H9 (cell line): Measurements from ENCODE around the gene PCDH9. TPM values are rescaled to one million over a fixed set of nuclear protein-coding genes. Genes with fewer than 3 reads are reported as not detected.

ENCODE experiments used
- DNase-seq: peaks from one replicate; pipeline ENCODE4 v3.0.0-alpha.2; 2017
- H2AFZ ChIP-seq: one replicate; pipeline ENCODE4 v1.6.1; 2013; ENCODE audit warnings: mild to moderate bottlenecking, low read length, control low read depth, moderate library complexity
- H2AK5ac ChIP-seq: 2 replicates; pipeline ENCODE4 v1.6.1; 2013; ENCODE audit warnings: low read length, control low read depth, mixed read lengths; ENCODE audit not compliant: insufficient read length
- H2BK120ac ChIP-seq: one replicate; pipeline ENCODE4 v1.6.1; 2013; ENCODE audit warnings: low read depth, mild to moderate bottlenecking, low read length, control low read depth, inconsistent platforms; ENCODE audit not compliant: poor library complexity, severe bottlenecking
- H2BK12ac ChIP-seq: 2 replicates; pipeline ENCODE4 v1.6.1; 2013; ENCODE audit warnings: low read length, control low read depth, mixed read lengths, low read depth; ENCODE audit not compliant: insufficient read length
- H2BK15ac ChIP-seq: 2 replicates; pipeline ENCODE4 v1.6.1; 2013; ENCODE audit warnings: low read depth, low read length, control low read depth
- H2BK20ac ChIP-seq: one replicate; pipeline ENCODE4 v1.6.1; 2013; ENCODE audit warnings: low read depth, mild to moderate bottlenecking, low read length, control low read depth, inconsistent platforms; ENCODE audit not compliant: poor library complexity, severe bottlenecking
- H2BK5ac ChIP-seq: 2 replicates; pipeline ENCODE4 v1.6.1; 2013; ENCODE audit warnings: low read length, control low read depth, mixed read lengths; ENCODE audit not compliant: insufficient read length
- H3K14ac ChIP-seq: 2 replicates; pipeline ENCODE4 v1.6.1; 2013; ENCODE audit warnings: low read length, control low read depth; ENCODE audit not compliant: insufficient read depth
- H3K18ac ChIP-seq: 2 replicates; pipeline ENCODE4 v1.6.1; 2013; ENCODE audit warnings: low read depth, mild to moderate bottlenecking, mixed read lengths, low read length, control low read depth; ENCODE audit not compliant: insufficient read length
- H3K23ac ChIP-seq: 2 replicates; pipeline ENCODE4 v1.6.1; 2013; ENCODE audit warnings: low read length, control low read depth, mixed read lengths, low read depth; ENCODE audit not compliant: insufficient read length
- H3K23me2 ChIP-seq: 2 replicates; pipeline ENCODE4 v1.6.1; 2013; ENCODE audit warnings: low read depth, mild to moderate bottlenecking, mixed read lengths, low read length, control low read depth; ENCODE audit not compliant: insufficient read length, poor library complexity, severe bottlenecking
- H3K27ac ChIP-seq: 2 replicates; pipeline ENCODE4 v1.5.1; 2013; ENCODE audit warnings: low read length, control low read depth, mixed read lengths, low read depth; ENCODE audit not compliant: insufficient read length
- H3K27me3 ChIP-seq: 2 replicates; pipeline ENCODE4 v1.6.1; 2013; ENCODE audit warnings: low read length, control low read depth, inconsistent platforms; ENCODE audit not compliant: insufficient read depth
- H3K4ac ChIP-seq: 2 replicates; pipeline ENCODE4 v1.6.1; 2013; ENCODE audit warnings: low read depth, mild to moderate bottlenecking, control low read depth, inconsistent platforms, low read length, moderate library complexity
- H3K4me1 ChIP-seq: 2 replicates; pipeline ENCODE4 v1.6.1; 2013; ENCODE audit warnings: low read length, control low read depth, inconsistent platforms; ENCODE audit not compliant: insufficient read depth
- H3K4me2 ChIP-seq: 2 replicates; pipeline ENCODE4 v1.6.1; 2013; ENCODE audit warnings: low read length, control low read depth, mixed read lengths; ENCODE audit not compliant: insufficient read length, insufficient read depth
- H3K56ac ChIP-seq: 2 replicates; pipeline ENCODE4 v1.6.1; 2013; ENCODE audit warnings: low read depth, mild to moderate bottlenecking, mixed read lengths, low read length, control low read depth; ENCODE audit not compliant: insufficient read length
- H3K79me1 ChIP-seq: 2 replicates; pipeline ENCODE4 v1.6.1; 2013; ENCODE audit warnings: low read depth, mild to moderate bottlenecking, moderate library complexity, low read length, control low read depth, inconsistent platforms; ENCODE audit not compliant: insufficient read depth, poor library complexity, severe bottlenecking
- H3K79me2 ChIP-seq: 2 replicates; pipeline ENCODE4 v1.6.1; 2013; ENCODE audit warnings: low read length, control low read depth, inconsistent platforms; ENCODE audit not compliant: insufficient read depth
- H3K9ac ChIP-seq: 2 replicates; pipeline ENCODE4 v1.6.1; 2013; ENCODE audit warnings: low read length, control low read depth, mixed read lengths; ENCODE audit not compliant: insufficient read length; ENCODE audit errors: extremely low read depth
- H3K9me3 ChIP-seq: one replicate; pipeline ENCODE4 v1.6.1; 2013; ENCODE audit warnings: low read depth, low read length, inconsistent platforms; ENCODE audit not compliant: control insufficient read depth
- H3T11ph ChIP-seq: one replicate; pipeline ENCODE4 v1.6.1; 2013; ENCODE audit warnings: mild to moderate bottlenecking, low read length, control low read depth, inconsistent platforms
- H4K20me1 ChIP-seq: one replicate; pipeline ENCODE4 v1.6.1; 2013; ENCODE audit not compliant: control insufficient read depth, insufficient read length, insufficient read depth
- H4K5ac ChIP-seq: 2 replicates; pipeline ENCODE4 v1.6.1; 2013; ENCODE audit warnings: low read depth, mild to moderate bottlenecking, mixed read lengths, low read length, control low read depth; ENCODE audit not compliant: insufficient read length
- H4K8ac ChIP-seq: replicated peaks from 2 replicates; pipeline ENCODE4 v1.6.1; 2013; ENCODE audit warnings: low read length, control low read depth, mixed read lengths, low read depth; ENCODE audit not compliant: insufficient read length
- H4K91ac ChIP-seq: 2 replicates; pipeline ENCODE4 v1.6.1; 2013; ENCODE audit warnings: low read depth, mild to moderate bottlenecking, moderate library complexity, mixed read lengths, low read length, control low read depth; ENCODE audit not compliant: insufficient read length
- H3K27ac Mint-ChIP-seq, 3 experiments: 2 replicates in 2 of 3; 3 replicates in 1 of 3; pipeline ENCODE4 v1.8.0; 2020 to 2021; ENCODE audit warnings: mixed read lengths in 3 of 3, mild to moderate bottlenecking in 1 of 3, moderate library complexity in 1 of 3
- H3K27me3 Mint-ChIP-seq: 2 replicates; pipeline ENCODE4 v1.8.0; 2021; ENCODE audit warnings: low read depth, mild to moderate bottlenecking, moderate library complexity, mixed read lengths
- H3K36me3 Mint-ChIP-seq, 3 experiments: 2 replicates in 2 of 3; 3 replicates in 1 of 3; pipeline ENCODE4 v1.8.0; 2020 to 2021; ENCODE audit warnings: low read depth in 3 of 3, mixed read lengths in 3 of 3; ENCODE audit not compliant: insufficient read depth in 1 of 3
- H3K4me1 Mint-ChIP-seq, 2 experiments: 2 replicates each; pipeline ENCODE4 v1.8.0; 2020; ENCODE audit warnings: mixed read lengths in 2 of 2
- H3K4me3 Mint-ChIP-seq, 2 experiments: 2 replicates in 1 of 2; 3 replicates in 1 of 2; pipeline ENCODE4 v1.8.0; 2020 to 2021; ENCODE audit warnings: mild to moderate bottlenecking in 2 of 2, mixed read lengths in 2 of 2, moderate library complexity in 1 of 2
- H3K9me3 Mint-ChIP-seq, 2 experiments: 2 replicates in 1 of 2; 3 replicates in 1 of 2; pipeline ENCODE4 v1.8.0; 2020; ENCODE audit warnings: mild to moderate bottlenecking in 2 of 2, mixed read lengths in 2 of 2, moderate library complexity in 1 of 2
- total RNA-seq: library from RNA; stranded (reverse); gene quantifications from 2 replicates; pipeline ENCODE4 v1.2.1, GENCODE V29; 2021
- TF ChIP-seq, protein P1 (sequence below): fragments of 200-600 bp; sonication (generic); conservative IDR thresholded peaks from 3 replicates; pipeline ENCODE4 v1.8.0; 2021; ENCODE audit warnings: antibody characterized with exemption, mild to moderate bottlenecking

The PCDH9 gene
- total RNA-seq, 1 experiment from 2014 or later: 0.11 TPM

DNA sequence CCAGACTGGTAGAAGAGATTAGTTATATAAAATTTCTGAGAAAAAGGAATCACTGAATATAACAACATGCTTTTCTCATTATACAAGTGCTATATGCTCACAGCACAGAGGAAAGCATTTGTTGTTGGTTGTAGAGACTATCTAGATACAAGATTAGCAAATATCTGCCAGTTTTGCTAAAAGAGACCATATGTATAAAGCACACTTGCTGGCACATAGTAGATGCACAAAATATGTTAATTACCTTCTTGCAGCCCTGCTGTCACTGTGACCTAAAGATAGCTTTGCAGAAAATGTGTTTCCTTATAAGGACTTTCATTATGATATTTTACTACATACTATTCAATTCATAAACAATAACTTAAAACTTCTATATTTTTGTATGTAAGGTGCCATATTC is 755.1 kb downstream of the PCDH9 start:
- no peak overlapping the region for H2BK20ac ChIP-seq
- no peak overlapping the region for H2BK15ac ChIP-seq
- no peaks in the 10 kb centered on the region for H3K79me2 ChIP-seq
- H3K18ac ChIP-seq: no peak overlapping the region
- H2BK120ac ChIP-seq: no peak overlapping the region
- DNase-seq: no peak
- TF ChIP-seq, protein P1, sequence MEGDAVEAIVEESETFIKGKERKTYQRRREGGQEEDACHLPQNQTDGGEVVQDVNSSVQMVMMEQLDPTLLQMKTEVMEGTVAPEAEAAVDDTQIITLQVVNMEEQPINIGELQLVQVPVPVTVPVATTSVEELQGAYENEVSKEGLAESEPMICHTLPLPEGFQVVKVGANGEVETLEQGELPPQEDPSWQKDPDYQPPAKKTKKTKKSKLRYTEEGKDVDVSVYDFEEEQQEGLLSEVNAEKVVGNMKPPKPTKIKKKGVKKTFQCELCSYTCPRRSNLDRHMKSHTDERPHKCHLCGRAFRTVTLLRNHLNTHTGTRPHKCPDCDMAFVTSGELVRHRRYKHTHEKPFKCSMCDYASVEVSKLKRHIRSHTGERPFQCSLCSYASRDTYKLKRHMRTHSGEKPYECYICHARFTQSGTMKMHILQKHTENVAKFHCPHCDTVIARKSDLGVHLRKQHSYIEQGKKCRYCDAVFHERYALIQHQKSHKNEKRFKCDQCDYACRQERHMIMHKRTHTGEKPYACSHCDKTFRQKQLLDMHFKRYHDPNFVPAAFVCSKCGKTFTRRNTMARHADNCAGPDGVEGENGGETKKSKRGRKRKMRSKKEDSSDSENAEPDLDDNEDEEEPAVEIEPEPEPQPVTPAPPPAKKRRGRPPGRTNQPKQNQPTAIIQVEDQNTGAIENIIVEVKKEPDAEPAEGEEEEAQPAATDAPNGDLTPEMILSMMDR: no peak
- no peaks in the 10 kb centered on the region for H3K23me2 ChIP-seq
- H3K4ac ChIP-seq: no peak overlapping the region
- H4K8ac ChIP-seq: no peak overlapping the region
- Mint-ChIP-seq H3K36me3 (peaks cover 0 to 2% (median 0%) of the 10 kb centered on the region in 3 experiments; a peak in 2 of 7 replicates), H3K4me1 (no peaks in the 10 kb centered on the region), H3K27me3 (no peaks in the 10 kb centered on the region), H3K9me3 (peaks cover 0 to 2% of the 10 kb centered on the region in 2 experiments; a peak in 2 of 5 replicates), H3K27ac (no peak overlapping the region), H3K4me3 (no peak overlapping the region)
- H2AK5ac ChIP-seq: no peak overlapping the region
- no peak overlapping the region for H4K91ac ChIP-seq
- no peaks in the 10 kb centered on the region for H4K20me1 ChIP-seq
- H3K79me1 ChIP-seq: no peaks in the 10 kb centered on the region
- H3K27me3 ChIP-seq: no peaks in the 10 kb centered on the region
- no peak overlapping the region for H3K14ac ChIP-seq
- H3K9me3 ChIP-seq: no peaks in the 10 kb centered on the region
- no peak overlapping the region for H4K5ac ChIP-seq
- no peaks in the 10 kb centered on the region for H3K4me1 ChIP-seq
- no peak overlapping the region for H2AFZ ChIP-seq
- H2BK5ac ChIP-seq: no peak overlapping the region
- no peak overlapping the region for H3K23ac ChIP-seq
- H3K9ac ChIP-seq: no peak overlapping the region
- H3K27ac ChIP-seq: no peak overlapping the region
- no peak overlapping the region for H3K56ac ChIP-seq
- H3K4me2 ChIP-seq: no peak overlapping the region
- H3T11ph ChIP-seq: no peak overlapping the region
- H2BK12ac ChIP-seq: no peak overlapping the region
